Stimulated activated CD4-positive, alpha-beta T cell treated with anti-CD3 and anti-CD28 coated beads, Interleukin-4, amount 100 ng/mL, for 48 hours (primary cell): ENCODE results near the gene RGS6.

ENCODE experiments used
- DNase-seq, 2 donors: peaks; one replicate each; pipeline ENCODE4 v3.0.0-alpha.2; 2020; ENCODE audit warnings: low read depth in 2 of 2

Gene RGS6

DNA sequence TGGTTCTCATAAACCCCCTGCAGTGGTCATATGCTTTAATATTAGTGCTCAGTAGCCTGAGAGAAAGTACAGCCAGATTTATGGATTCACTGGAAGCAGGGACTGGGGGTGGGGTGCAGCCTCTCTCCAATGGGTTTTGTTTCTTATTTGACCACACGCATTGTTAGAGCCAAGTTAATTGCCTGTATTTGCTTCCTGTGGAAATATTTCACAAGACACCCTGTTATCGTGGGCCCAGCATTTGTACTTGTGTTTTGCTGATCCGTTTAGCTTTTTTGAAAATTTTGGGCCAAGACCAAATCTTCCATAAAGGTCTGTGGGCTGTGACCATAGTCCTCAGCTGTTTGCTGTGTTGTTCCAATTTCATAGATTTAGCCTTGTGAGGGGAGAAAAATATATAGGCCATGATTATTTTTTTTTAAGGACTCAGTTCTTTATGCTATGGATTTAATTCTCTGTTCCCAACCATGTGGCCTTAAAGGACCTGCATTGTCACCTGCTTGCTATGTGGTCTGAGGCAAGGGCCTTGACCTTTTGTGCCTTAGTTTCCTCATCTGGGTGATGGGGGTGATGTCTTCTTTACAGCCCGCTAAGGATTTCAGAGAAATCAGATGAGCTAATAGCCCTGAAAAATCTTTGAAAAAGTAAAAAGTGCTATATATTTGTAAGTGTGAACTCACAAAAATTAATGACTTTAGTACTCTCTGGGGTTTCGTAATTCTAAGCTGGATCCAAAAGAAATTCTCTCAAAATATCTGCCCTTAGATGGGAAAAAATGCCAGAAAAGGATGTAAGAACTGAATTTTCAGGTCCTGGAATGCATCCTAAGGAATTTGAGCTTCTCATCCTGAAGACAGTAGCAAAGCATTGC, 591.4 kb downstream of the RGS6 start:
- no peak for DNase-seq

GRCh38 chr14:72524295-72524629, 592.0 kb downstream of the RGS6 start:
- DNase-seq, result no peak

DNA sequence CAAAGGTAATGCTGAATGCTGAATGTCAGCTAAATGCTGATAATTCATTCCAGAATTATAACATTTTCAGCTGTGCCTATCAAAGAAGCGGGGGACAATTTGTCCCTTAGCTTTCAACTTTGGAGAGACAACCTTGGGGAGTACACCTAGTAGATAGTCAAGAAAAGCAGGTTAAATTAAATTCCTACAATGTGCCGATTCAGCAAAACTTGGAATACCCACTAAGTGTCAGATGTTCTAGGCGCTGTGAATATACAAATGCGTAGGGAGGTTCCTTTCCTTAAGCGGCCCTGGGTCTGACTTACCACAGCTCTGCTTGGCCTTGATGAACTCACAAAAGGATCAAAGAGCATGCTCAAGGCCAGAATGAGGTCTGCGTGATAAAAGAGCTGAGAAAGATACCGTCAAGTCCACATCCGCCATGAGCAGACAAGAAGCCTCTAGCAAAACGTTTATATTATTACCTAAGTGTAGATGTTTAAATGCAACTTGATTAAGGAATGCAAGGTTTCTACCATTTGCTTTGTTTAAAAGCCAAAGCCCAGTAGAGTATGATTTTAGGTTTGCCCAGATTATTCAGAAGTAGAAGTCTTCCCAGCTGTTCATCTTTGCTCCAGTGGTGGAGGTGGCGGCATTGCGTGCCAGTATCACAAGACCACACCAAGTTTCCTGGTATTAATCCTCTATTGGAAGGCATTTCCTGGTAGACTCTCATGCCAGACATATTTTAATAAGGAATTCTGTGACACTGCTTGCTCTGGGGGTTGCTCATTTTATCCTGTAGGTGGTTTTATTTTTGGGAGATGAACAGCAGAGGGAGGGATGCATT, 593.1 kb downstream of the RGS6 start:
- DNase-seq, result no peak

DNA sequence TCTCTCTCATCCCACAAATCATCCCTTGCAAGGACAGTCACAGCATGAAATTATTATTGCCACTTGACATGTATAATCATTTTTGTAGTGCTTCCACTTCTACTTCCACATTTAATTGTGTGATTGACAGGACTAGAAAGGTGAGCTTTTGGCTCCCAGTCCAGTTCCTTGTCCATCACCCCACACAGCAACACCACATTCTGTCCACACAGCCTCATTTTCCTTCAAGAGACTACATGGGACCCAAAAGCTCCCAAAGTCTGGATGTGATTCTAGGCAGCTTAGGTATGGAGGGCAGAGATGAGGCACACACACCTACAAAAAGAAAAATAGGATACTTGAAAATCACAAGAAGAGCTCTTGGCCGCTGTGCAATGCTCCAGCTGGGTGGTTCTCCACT, 595.4 kb downstream of the RGS6 start:
- DNase-seq, result no peak

GRCh38 chr14:72528059-72528862, 596.0 kb downstream of the RGS6 start:
- DNase-seq, result no peak

- no peak for DNase-seq
These were observed 596.6 kb downstream of the RGS6 start for GRCh38 chr14:72528863-72529175.

DNA sequence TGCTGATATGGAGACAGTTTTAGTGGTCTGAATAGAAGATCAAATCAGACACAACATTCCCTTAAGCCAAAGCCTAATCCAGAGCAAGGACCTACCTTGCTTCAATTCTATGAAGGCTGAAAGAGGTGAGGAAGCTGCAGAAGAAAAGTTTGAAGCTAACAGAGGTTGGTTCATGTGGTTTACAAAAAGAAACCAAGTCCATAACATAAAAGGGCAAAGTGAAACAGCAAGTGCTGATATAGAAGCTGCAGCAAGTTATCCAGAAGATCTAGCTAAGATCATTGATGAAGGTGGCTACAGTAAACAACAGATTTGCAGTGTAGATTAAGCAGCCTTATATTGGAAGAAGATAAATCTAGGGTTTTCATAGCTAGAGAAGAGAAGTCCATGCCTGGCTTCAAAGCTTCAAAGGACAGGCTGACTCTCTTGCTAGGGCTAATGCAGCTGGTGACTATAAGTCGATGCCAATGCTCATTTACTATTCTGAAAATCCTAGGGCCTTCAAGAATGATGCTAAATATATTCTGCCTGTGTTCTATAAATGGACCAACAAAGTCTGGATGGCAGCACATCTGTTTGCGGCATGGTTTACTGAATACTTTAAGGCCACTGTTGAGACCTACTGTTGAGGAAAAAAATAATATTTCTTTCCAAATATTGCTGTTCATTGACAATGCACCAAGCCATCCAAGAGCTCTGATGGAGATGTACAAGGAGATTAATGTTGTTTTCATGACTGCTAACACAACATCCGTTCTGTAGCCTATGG, 600.6 kb downstream of the RGS6 start:
- no peak for DNase-seq

DNA sequence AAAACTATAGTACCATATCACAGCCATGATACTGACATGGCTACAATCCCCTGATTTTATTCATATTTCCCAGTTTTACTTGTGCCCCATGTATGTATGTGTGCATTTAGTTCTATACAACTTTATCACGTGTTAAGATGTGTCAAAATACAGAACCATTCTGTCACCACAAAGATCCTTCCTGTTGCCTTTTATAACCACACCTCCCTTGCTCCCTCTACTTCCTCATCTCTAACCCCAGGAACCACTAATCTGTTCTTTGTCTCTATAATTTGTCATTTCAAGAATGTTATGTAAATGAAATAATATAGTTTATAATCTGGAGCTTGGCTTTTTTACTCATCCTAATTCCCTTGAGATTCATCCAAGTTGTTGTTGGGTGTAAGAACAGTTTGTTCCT, 603.3 kb downstream of the RGS6 start:
- no peak for DNase-seq

- DNase-seq, result no peak
These were observed 606.2 kb downstream of the RGS6 start for GRCh38 chr14:72538387-72538786.

- no peak for DNase-seq
These were observed 607.6 kb downstream of the RGS6 start for GRCh38 chr14:72539661-72540315.

GRCh38 chr14:72540836-72541235, 608.6 kb downstream of the RGS6 start:
- no peak for DNase-seq

DNA sequence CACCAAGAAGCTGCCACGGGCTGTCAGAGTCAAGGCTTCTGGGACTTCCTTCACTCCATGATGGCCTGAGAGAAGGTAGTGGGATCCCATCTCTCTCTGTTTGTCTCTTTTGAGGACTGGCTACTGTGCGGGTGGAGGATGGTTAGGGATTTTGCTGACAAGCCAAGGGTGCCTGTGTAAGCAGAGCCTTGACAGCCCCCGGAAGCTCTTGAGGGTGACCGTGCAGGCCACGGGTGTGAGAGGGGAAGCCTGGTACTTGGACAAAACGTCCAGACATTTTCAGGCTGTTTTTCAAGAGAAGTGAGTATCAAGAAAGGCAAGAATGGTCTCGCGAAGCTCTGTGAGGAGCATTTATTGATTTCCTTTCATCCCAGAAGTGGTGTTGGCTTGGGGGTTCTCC, 609.3 kb downstream of the RGS6 start:
- no peak for DNase-seq

DNA sequence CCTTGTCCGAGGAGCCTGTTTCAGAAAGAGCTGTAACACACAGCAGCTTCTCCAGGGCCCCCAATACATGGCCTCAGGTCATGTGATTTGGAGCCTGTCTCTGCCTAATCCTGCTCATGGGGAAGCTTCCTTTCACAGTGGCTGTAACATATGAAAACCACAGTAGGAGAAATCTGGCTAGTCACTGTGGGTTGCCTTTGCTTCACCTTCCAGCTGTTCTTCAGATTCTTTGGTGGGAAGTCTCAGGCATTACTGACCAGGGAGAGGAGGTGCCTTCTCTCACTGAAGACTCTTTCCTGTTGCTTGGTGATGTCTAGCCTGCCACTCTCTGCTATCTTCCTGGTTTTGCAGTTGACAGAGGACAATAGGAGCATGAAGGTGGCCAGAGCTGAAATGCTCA, 611.1 kb downstream of the RGS6 start:
- DNase-seq, result no peak

DNA sequence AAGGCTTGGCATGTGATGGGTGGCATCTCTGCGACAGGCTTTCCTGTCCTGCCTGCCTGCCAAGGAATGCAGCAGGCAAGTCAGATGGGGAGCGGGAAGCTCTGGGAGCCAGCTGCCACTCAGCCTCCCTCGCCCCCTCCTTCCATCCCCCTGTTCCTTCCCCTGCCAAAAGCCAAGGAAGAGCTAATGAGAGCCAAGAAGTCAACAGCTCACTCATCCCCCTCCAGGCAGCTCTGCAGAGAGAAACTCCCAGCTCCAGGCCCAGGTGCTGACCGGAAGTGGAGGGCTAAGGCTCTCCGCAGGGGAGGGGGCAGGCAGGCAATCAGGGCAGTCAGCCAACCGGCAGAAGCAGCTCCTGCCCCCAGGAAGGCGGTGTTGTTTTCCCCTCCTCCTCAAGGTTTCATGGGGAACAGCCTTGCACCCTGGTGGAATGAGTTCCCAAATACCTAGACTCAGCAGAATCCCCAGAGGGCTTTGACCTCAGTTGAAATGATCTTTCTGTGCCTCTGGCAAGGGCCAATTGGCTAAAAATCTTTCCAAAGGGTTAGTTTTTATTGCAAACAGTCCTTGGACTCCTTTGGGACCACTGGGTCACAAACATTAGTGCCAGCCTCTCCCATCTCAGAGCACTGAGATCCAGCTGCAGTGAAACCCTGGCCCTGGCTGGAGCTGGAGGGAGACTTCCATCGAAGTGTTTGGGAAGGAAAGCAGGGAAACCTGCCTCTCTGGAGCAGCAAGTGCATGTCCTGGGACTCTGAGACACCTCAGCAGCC, 612.6 kb downstream of the RGS6 start:
- DNase-seq, result no peak

GRCh38 chr14:72545411-72546311, 613.4 kb downstream of the RGS6 start:
- no peak for DNase-seq

DNA sequence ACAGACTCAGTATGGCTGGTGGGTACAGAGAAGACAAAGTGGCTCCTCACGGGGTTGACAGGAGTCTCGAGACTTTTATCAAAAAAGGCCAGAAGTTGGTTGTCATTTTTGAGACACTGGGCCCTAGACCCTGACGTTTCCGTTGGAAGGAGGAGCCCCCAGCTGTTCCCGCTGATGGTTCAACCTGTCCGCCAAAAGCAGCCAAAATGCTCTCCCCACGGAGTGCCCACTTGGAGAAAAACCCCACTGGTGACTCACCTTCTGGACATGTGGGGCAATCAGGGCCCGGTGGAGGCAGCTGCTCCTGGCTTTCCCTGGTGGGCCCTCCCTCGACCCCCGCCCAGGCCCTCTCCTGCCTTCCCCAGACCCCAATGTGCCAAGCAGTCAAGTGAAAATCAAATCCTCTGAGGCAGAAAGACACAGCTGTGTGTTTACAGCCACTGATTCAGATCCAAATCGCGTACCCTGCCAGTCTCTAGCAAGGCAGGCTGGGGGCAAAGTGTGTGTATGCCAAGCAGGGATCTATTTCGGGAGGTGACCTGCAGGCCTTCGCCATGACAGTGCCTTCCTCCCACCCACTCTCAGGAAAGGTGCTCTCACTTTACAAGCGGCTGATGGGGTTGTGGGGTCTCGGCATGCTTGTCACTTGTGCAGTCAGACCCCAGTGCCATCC, 614.3 kb downstream of the RGS6 start:
- no peak for DNase-seq

GRCh38 chr14:72547999-72548398, 615.8 kb downstream of the RGS6 start:
- no peak for DNase-seq

GRCh38 chr14:72549026-72549425, 616.8 kb downstream of the RGS6 start:
- DNase-seq, result no peak

DNA sequence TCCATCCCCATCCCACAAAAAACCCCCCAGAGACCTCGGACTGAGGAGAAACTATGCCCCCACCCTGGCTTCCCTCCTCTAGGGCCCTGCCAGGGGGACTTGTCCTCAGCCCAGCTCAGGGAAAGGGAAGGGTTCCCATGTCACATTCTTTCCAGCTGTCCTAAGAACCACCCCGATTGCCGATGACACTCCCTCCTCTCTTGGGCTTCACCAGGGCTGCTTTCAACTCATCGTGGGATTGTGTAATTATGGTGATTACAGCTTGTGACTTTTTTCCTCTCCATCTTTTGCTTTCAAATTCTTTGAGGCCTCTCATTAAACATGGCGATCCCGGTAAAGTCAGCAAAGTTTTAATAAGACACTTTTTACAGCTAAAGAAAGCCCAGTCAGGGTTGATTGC, 617.6 kb downstream of the RGS6 start:
- no peak for DNase-seq
